T1000 (cell line): ENCODE measurements around the gene FAM50A.

Experiments
- DNase-seq: peaks from one replicate; lab custom pipeline; 2025; ENCODE audit warnings: mixed read lengths; lab: John Stamatoyannopoulos, UW

FAM50A gene

GRCh38 chrX:154465601-154466000, 21.7 kb downstream of the FAM50A start:
- DNase-seq = no peak

DNA sequence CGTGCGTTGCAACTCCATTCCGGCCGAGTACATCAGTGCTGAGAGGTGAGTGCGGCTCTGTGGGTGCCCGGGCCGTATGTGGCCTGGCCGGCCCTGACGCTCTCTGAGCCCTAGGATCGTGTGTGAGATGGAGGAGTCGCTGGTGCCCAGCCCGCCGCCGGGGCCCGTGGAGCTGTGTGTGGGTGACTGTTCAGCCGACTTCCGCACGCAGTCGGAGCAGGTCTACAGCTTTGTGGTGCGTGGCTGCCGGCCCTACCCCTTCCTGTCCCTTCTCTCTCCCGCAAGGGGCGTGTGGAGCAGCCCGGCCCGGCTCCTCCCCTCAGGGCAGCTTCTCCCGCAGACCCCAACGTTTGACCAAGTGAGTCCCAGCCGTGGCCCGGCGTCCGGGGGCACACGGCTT, 22.1 kb downstream of the FAM50A start:
- DNase-seq = no peak

DNA sequence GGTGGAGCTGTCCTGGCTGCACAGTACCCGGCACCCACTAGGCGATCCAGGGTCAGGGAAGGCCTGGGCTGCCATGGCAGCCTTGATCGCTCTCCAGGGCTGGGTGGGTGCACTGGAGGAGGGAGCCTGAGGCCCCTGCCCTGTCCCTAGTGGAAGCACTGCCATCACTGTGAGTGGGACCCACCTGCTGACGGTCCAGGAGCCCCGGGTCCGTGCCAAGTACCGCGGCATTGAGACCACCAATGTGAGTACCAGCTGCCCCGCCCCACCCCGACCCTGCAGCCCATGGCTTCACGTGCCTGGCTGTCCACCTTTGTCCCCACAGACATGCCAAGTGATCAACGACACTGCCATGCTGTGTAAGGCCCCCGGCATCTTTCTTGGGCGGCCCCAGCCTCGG, 23.0 kb downstream of the FAM50A start:
- DNase-seq = no peak

DNA sequence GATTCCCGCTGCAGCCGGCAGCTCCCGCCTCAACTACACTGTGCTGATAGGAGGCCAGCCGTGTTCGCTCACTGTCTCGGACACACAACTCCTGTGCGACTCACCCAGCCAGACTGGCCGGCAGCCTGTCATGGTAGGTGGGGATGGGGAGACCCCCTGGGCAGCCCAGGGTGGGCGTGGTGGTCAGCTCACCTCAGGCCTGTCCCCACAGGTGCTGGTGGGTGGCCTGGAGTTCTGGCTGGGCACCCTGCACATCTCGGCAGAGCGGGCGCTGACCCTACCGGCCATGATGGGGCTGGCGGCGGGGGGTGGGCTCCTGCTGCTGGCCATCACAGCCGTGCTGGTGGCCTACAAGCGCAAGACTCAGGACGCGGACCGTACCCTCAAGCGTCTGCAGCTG, 23.6 kb downstream of the FAM50A start:
- DNase-seq = no peak

DNA sequence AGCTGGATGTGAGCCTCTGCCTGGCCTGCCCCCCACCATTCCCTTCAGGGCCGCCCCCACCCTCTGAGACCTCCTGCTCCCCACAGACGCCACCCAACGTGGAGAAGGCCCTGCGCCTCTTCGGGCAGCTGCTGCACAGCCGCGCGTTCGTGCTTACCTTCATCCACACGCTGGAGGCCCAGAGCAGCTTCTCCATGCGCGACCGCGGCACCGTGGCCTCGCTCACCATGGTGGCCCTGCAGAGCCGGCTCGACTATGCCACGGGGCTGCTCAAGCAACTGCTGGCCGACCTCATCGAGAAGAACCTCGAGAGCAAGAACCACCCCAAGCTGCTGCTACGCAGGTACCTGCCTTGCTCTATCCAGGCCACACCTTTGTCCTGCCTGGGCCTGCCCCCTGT, 24.3 kb downstream of the FAM50A start:
- no peak for DNase-seq

DNA sequence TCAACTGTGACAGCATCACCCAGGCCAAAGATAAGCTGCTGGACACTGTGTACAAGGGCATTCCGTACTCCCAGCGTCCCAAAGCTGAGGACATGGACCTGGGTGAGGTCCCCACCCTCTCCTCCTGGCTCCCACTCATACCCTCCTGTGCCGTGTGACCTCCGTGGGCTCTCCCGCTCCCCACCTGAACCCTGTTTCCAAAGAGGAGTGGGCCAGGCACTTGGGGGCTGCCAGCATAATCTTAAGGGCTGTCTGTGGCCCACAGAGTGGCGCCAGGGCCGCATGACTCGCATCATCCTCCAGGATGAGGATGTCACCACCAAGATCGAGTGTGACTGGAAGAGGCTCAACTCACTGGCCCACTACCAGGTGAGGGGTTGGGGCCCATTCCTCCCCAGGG, 25.2 kb downstream of the FAM50A start:
- DNase-seq = no peak

GRCh38 chrX:154469880-154470279, 25.9 kb downstream of the FAM50A start:
- DNase-seq = no peak

- no peak for DNase-seq
Measured at GRCh38 chrX:154470434-154470833, 26.5 kb downstream of the FAM50A start.

- no peak for DNase-seq
Measured at GRCh38 chrX:154470914-154471568, 27.1 kb downstream of the FAM50A start.

GRCh38 chrX:154471839-154472684, 28.1 kb downstream of the FAM50A start:
- no peak for DNase-seq

DNA sequence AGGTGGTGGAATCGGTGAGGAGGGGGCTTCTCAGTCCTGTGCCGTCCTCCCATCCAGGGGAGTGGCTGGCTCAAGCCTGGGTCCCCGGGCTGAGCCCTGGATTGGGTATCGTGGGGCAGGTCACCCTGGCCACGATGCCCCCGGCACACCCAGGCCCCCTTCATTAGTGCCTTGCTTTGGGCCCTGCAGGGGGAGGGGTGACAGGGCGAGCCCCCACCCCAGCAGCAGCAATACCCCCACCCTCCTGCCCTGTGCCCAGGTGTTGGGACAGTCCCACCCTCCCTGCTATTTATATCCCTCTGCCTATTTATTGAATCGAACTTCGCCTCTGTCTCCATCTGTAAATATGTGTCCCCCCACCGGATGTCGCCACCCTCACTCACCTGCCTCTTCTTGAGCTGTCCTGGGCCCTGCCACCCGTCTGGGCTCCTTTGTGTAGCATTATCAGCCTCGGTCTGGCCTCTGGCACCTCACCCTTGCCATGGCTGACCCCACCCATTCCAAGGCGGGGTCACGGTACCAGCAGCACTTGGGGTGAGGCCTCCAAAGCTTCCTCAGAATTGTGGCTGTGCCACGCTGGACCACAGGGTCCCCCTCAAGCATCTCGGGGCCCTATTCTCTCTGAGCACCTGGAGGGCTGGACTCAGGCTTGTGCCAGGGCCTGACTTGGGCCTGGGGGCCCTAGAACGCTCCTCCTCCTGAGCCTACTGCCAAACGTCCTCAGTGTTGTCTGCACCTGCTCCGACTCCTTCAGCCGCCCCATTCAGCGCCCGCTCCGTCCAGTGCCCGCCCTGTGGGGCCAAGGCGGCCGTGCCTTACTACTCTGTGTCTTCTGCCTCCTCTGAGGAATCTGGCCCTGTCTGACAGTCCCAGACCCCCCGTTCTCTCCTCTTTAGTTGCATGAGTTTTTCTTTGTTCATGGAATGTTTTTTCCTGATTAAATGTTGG, 29.0 kb downstream of the FAM50A start:
- DNase-seq = no peak

GRCh38 chrX:154473683-154474082, 29.7 kb downstream of the FAM50A start:
- no peak for DNase-seq

GRCh38 chrX:154476821-154477220, 32.9 kb downstream of the FAM50A start:
- DNase-seq = no peak

GRCh38 chrX:154477891-154478477, 34.0 kb downstream of the FAM50A start:
- DNase-seq = no peak

GRCh38 chrX:154478728-154479622, 35.0 kb downstream of the FAM50A start, which contains the start of gene LAGE3:
Gene LAGE3, minus strand, starts transcription at chrX:154479281. Its CDS starts 366 bp downstream, at chrX:154478915.
- DNase-seq = peak; percentile 84

GRCh38 chrX:154481195-154481594, 37.3 kb downstream of the FAM50A start:
- DNase-seq = no peak

DNA sequence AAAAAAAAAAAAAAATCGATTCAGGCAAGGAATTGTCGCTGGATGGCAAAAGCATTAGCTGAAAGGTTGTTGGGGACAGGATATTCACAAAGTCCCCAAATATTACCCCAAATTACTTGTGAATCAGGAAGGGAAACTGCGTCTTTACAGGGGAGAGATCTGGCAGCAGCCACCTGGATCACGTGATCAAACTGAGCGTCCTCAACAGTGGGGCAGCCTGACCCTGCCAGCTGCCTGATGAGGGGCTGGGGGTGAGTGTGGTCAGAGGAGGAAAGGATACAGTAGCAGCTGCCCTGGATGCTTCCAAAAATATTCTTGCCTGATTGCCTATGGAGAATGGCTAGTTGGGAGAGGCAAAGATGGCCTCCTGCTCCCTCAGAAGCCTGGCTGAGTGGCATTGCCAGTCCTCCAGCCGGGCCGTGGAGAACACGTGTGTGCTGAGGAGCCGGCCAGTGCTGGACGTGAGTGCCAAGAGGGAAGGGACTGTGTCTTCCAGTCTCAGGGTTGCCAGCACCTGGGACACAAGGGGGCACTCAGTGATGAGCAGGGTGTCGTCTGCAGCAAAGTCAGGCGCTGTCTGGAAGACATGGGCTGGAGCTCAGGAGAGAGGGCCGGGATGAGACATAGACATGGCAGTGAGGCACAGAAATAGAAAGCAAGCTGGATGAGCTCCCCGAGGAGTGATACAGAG, 38.1 kb downstream of the FAM50A start:
- DNase-seq = no peak

- no peak for DNase-seq
Measured at GRCh38 chrX:154482786-154483185, 38.8 kb downstream of the FAM50A start.

DNA sequence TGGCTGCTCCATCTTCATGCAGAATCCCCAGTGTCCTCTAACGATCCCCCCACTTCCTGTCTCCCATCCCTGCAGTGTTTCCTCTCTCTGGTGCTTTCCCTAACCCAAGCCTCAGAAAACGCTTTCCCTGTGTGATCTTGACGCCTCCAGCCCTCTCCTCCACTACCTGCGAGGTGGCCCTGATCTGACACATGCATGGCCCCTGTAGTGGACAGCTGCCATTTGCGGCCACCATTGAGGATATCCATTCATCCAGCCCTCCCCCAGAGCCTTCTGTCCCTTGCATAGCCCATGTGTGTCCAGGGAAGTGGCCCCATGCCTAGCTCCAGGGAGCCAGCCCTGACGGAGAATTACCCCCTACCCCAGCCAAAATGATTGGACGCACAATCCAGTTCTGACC, 39.4 kb downstream of the FAM50A start:
- no peak for DNase-seq
